Activated CD4-positive, alpha-beta memory T cell treated with anti-CD3 and anti-CD28 coated beads for 36 hours (primary cell): ENCODE measurements around the gene STARD3NL. TPM values are rescaled to one million over a fixed set of nuclear protein-coding genes. Genes with fewer than 3 reads are reported as not detected.
A peak's percentile ranks its signal among the peaks of the same experiment; 100 is the strongest.

ENCODE experiments used
- CTCF ChIA-PET: fragments of 350-600 bp; sonication (Branson Sonifier 250); formaldehyde crosslinking; loops from one replicate; lab custom pipeline; 2021; ENCODE audit warnings: antibody characterized with exemption, inconsistent platforms; lab: Charles Lee
- POLR2A ChIA-PET: fragments of 350-600 bp; sonication (Branson Sonifier 250); formaldehyde crosslinking; loops from one replicate; lab custom pipeline; 2021; ENCODE audit warnings: antibody characterized with exemption; lab: Charles Lee
- DNase-seq: peaks from one replicate; pipeline ENCODE4 v3.0.0-alpha.2; 2020
- H3K27ac Mint-ChIP-seq: one replicate; pipeline ENCODE4 v1.8.0; 2021; ENCODE audit warnings: mixed read lengths
- H3K27me3 Mint-ChIP-seq: one replicate; pipeline ENCODE4 v1.8.0; 2021; ENCODE audit warnings: mixed read lengths
- H3K36me3 Mint-ChIP-seq: one replicate; pipeline ENCODE4 v1.8.0; 2021; ENCODE audit warnings: mixed read lengths
- H3K4me1 Mint-ChIP-seq: one replicate; pipeline ENCODE4 v1.8.0; 2021; ENCODE audit warnings: low read depth, mixed read lengths
- H3K4me3 Mint-ChIP-seq: one replicate; pipeline ENCODE4 v1.8.0; 2021; ENCODE audit warnings: mild to moderate bottlenecking, mixed read lengths
- H3K9me3 Mint-ChIP-seq: one replicate; pipeline ENCODE4 v1.8.0; 2021; ENCODE audit warnings: mixed read lengths
- intact Hi-C: fragments of 100-400 bp; cut with micrococcal nuclease; formaldehyde crosslinking; loops from one replicate; pipeline ENCODE4 v1.15.1; 2023
- total RNA-seq, 2 experiments: library from RNA; stranded (reverse); gene quantifications; one replicate each; pipeline ENCODE4 v1.2.3, GENCODE V29; 2021

STARD3NL gene
- total RNA-seq, 2 experiments from 2014 or later: 34.4 to 34.7 TPM

- Mint-ChIP-seq H3K4me3 (no peak overlapping the region), H3K4me1 (peaks cover 16% of the 10 kb centered on the region), H3K27me3 (no peaks in the 10 kb centered on the region), H3K9me3 (peaks cover 2% of the 10 kb centered on the region), H3K36me3 (peaks cover 15% of the 10 kb centered on the region), H3K27ac (no peak overlapping the region)
- intact Hi-C loops: no loop called here
- no peak for DNase-seq
- POLR2A ChIA-PET: no interaction called here
- CTCF ChIA-PET: interaction anchor here (6.0 kb wide), 1 partner anchor 16 kb away, joined by 56 read pairs; no protein-coding TSS in a partner anchor
Observed at GRCh38 chr7:38199782-38200181, 21.7 kb downstream of the STARD3NL start.

GRCh38 chr7:38206071-38206470 is 28.0 kb downstream of the STARD3NL start:
- no peak for DNase-seq
- Mint-ChIP-seq H3K4me3 (no peak overlapping the region), H3K27ac (no peak overlapping the region), H3K36me3 (peaks cover 23% of the 10 kb centered on the region), H3K9me3 (peaks cover 2% of the 10 kb centered on the region), H3K27me3 (no peaks in the 10 kb centered on the region), H3K4me1 (no peaks in the 10 kb centered on the region)
- ChIA-PET CTCF (interaction anchor here (1.2 to 2.0 kb wide), 2 partner anchors 10 to 164 kb away, joined by 3 to 14 read pairs; no protein-coding TSS in a partner anchor), POLR2A (no interaction called here)
- intact Hi-C loops: no loop called here

GRCh38 chr7:38207843-38208242 is 29.8 kb downstream of the STARD3NL start:
- H3K4me3 Mint-ChIP-seq: no peak overlapping the region
- intact Hi-C loops: no loop called here
- H3K4me1 Mint-ChIP-seq: no peaks in the 10 kb centered on the region
- no peaks in the 10 kb centered on the region for H3K27me3 Mint-ChIP-seq
- H3K36me3 Mint-ChIP-seq: peaks cover 19% of the 10 kb centered on the region
- ChIA-PET CTCF (interaction anchor here (2.0 kb wide), 1 partner anchor 8 kb away, joined by 14 read pairs; no protein-coding TSS in a partner anchor), POLR2A (no interaction called here)
- no peaks in the 10 kb centered on the region for H3K9me3 Mint-ChIP-seq
- DNase-seq: no peak
- no peak overlapping the region for H3K27ac Mint-ChIP-seq

- CTCF ChIA-PET: interaction anchor here (1.0 to 2.0 kb wide), 4 partner anchors 10 to 163 kb away, joined by 3 to 6 read pairs (median 3); no protein-coding TSS in a partner anchor
Observed at GRCh38 chr7:38211486-38211885, 33.4 kb downstream of the STARD3NL start.

GRCh38 chr7:38211940-38212339 is 33.9 kb downstream of the STARD3NL start:
- Mint-ChIP-seq H3K4me3 (no peak overlapping the region), H3K9me3 (no peaks in the 10 kb centered on the region), H3K27ac (no peak overlapping the region), H3K36me3 (peaks cover 15% of the 10 kb centered on the region), H3K27me3 (no peaks in the 10 kb centered on the region), H3K4me1 (peaks cover 16% of the 10 kb centered on the region)
- CTCF ChIA-PET: interaction anchor here (1.0 to 2.0 kb wide), 5 partner anchors 10 to 162 kb away, joined by 3 to 6 read pairs (median 3); no protein-coding TSS in a partner anchor
- intact Hi-C loops: no loop called here
- POLR2A ChIA-PET: no interaction called here
- no peak for DNase-seq

More at GRCh38 chr7:38211486-38211885, 33.4 kb downstream of the STARD3NL start:
- H3K4me1 Mint-ChIP-seq: peaks cover 12% of the 10 kb centered on the region
- no peak overlapping the region for H3K27ac Mint-ChIP-seq
- no peak overlapping the region for H3K4me3 Mint-ChIP-seq
- intact Hi-C loops: no loop called here
- H3K27me3 Mint-ChIP-seq: no peaks in the 10 kb centered on the region
- H3K36me3 Mint-ChIP-seq: peaks cover 15% of the 10 kb centered on the region
- no peak for DNase-seq
- POLR2A ChIA-PET: no interaction called here
- no peaks in the 10 kb centered on the region for H3K9me3 Mint-ChIP-seq

- H3K9me3 Mint-ChIP-seq: no peaks in the 10 kb centered on the region
- H3K27me3 Mint-ChIP-seq: no peaks in the 10 kb centered on the region
- intact Hi-C loops: loop anchor here (1.0 kb wide), 5 partner anchors 37 to 153 kb away; partner anchors contain the start of gene STARD3NL
- peaks cover 24% of the 10 kb centered on the region for H3K36me3 Mint-ChIP-seq
- POLR2A ChIA-PET: interaction anchor here (0.9 to 1.4 kb wide), 5 partner anchors 8 to 148 kb away, joined by 3 to 5 read pairs (median 3); no protein-coding TSS in a partner anchor
- peaks cover 37% of the 10 kb centered on the region for H3K4me1 Mint-ChIP-seq
- no peak overlapping the region for H3K27ac Mint-ChIP-seq
- H3K4me3 Mint-ChIP-seq: no peak overlapping the region
- CTCF ChIA-PET: interaction anchor here (0.5 to 10.2 kb wide), 54 partner anchors 8 to 1352 kb away, joined by 3 to 233 read pairs (median 5); partner anchors contain the start of genes EPDR1, SFRP4, STARD3NL and YAE1
- no peak for DNase-seq
Observed at GRCh38 chr7:38215115-38215514, 37.1 kb downstream of the STARD3NL start.

- Mint-ChIP-seq H3K36me3 (peaks cover 30% of the 10 kb centered on the region), H3K4me1 (peaks cover 43% of the 10 kb centered on the region), H3K9me3 (no peaks in the 10 kb centered on the region), H3K27me3 (no peaks in the 10 kb centered on the region), H3K4me3 (no peak overlapping the region), H3K27ac (no peak overlapping the region)
- intact Hi-C loops: loop anchor here (1.0 to 2.0 kb wide), 6 partner anchors 17 to 152 kb away; partner anchors contain the start of gene STARD3NL
- POLR2A ChIA-PET: interaction anchor here (0.9 to 1.4 kb wide), 6 partner anchors 9 to 151 kb away, joined by 3 to 5 read pairs (median 3); no protein-coding TSS in a partner anchor
- DNase-seq: peak; percentile 85
- CTCF ChIA-PET: interaction anchor here (0.5 to 10.2 kb wide), 57 partner anchors 8 to 1351 kb away, joined by 3 to 233 read pairs (median 5); partner anchors contain the start of genes EPDR1, SFRP4, STARD3NL and YAE1
Observed at GRCh38 chr7:38215735-38216670, 38.0 kb downstream of the STARD3NL start.

- POLR2A ChIA-PET: interaction anchor here (1.0 kb wide), 1 partner anchor 118 kb away, joined by 3 read pairs; no protein-coding TSS in a partner anchor
- no peak for DNase-seq
- intact Hi-C loops: loop anchor here (2.0 kb wide), 1 partner anchor 15 kb away; no protein-coding TSS in a partner anchor
- peaks cover 51% of the 10 kb centered on the region for H3K4me1 Mint-ChIP-seq
- H3K4me3 Mint-ChIP-seq: no peak overlapping the region
- H3K9me3 Mint-ChIP-seq: no peaks in the 10 kb centered on the region
- no peaks in the 10 kb centered on the region for H3K27me3 Mint-ChIP-seq
- CTCF ChIA-PET: interaction anchor here (0.7 to 10.2 kb wide), 13 partner anchors 9 to 156 kb away, joined by 3 to 233 read pairs (median 28); no protein-coding TSS in a partner anchor
- peaks cover 30% of the 10 kb centered on the region for H3K36me3 Mint-ChIP-seq
- H3K27ac Mint-ChIP-seq: peak overlapping the region; percentile 43
Observed at GRCh38 chr7:38217672-38218071, 39.6 kb downstream of the STARD3NL start.

GRCh38 chr7:38220452-38220851 is 42.4 kb downstream of the STARD3NL start:
- no peaks in the 10 kb centered on the region for H3K9me3 Mint-ChIP-seq
- H3K27ac Mint-ChIP-seq: peak overlapping the region; percentile 2
- H3K27me3 Mint-ChIP-seq: no peaks in the 10 kb centered on the region
- H3K4me3 Mint-ChIP-seq: no peak overlapping the region
- intact Hi-C loops: loop anchor here (1.0 kb wide), 1 partner anchor 13 kb away; no protein-coding TSS in a partner anchor
- peaks cover 50% of the 10 kb centered on the region for H3K4me1 Mint-ChIP-seq
- H3K36me3 Mint-ChIP-seq: peaks cover 34% of the 10 kb centered on the region
- ChIA-PET POLR2A (interaction anchor here (0.5 kb wide), 1 partner anchor 273 kb away, joined by 5 read pairs; no protein-coding TSS in a partner anchor), CTCF (interaction anchor here (1.4 to 10.2 kb wide), 9 partner anchors 13 to 154 kb away, joined by 4 to 233 read pairs (median 10); no protein-coding TSS in a partner anchor)
- DNase-seq: no peak

- H3K9me3 Mint-ChIP-seq: no peaks in the 10 kb centered on the region
- POLR2A ChIA-PET: interaction anchor here (1.6 kb wide), 1 partner anchor 114 kb away, joined by 3 read pairs; no protein-coding TSS in a partner anchor
- CTCF ChIA-PET: interaction anchor here (0.6 to 10.2 kb wide), 26 partner anchors 9 to 1835 kb away, joined by 3 to 233 read pairs (median 3); partner anchors contain the start of gene SFRP4
- no peaks in the 10 kb centered on the region for H3K27me3 Mint-ChIP-seq
- peak overlapping the region; percentile 31 for H3K27ac Mint-ChIP-seq
- H3K4me3 Mint-ChIP-seq: no peak overlapping the region
- DNase-seq: no peak
- H3K36me3 Mint-ChIP-seq: peaks cover 36% of the 10 kb centered on the region
- intact Hi-C loops: loop anchor here (1.0 to 2.0 kb wide), 3 partner anchors 44 to 306 kb away; partner anchors contain the start of genes SFRP4 and STARD3NL
- peaks cover 29% of the 10 kb centered on the region for H3K4me1 Mint-ChIP-seq
Observed at GRCh38 chr7:38222481-38223096, 44.5 kb downstream of the STARD3NL start.

- Mint-ChIP-seq H3K27ac (no peak overlapping the region), H3K36me3 (peaks cover 33% of the 10 kb centered on the region), H3K27me3 (no peaks in the 10 kb centered on the region), H3K4me1 (peaks cover 24% of the 10 kb centered on the region), H3K9me3 (no peaks in the 10 kb centered on the region), H3K4me3 (no peak overlapping the region)
- ChIA-PET POLR2A (interaction anchor here (1.6 kb wide), 1 partner anchor 113 kb away, joined by 3 read pairs; no protein-coding TSS in a partner anchor), CTCF (interaction anchor here (0.6 to 10.2 kb wide), 21 partner anchors 8 to 306 kb away, joined by 3 to 233 read pairs (median 4); partner anchors contain the start of gene SFRP4)
- intact Hi-C loops: loop anchor here (2.0 kb wide), 2 partner anchors 45 to 307 kb away; partner anchors contain the start of genes SFRP4 and STARD3NL
- no peak for DNase-seq
Observed at GRCh38 chr7:38223306-38223705, 45.3 kb downstream of the STARD3NL start.
